HG02798 (cell line): ENCODE measurements around the gene USH1C.

Source experiments
- ATAC-seq: cut with Tn5 transposase; IDR thresholded peaks from one replicate; pipeline ENCODE4 v1.9.1; 2021; ENCODE audit warnings: mild to moderate bottlenecking; ENCODE audit not compliant: unreplicated experiment, poor library complexity

Gene USH1C

GRCh38 chr11:17510507-17511206 lies 33.6 kb downstream of the USH1C start:
- no peak for ATAC-seq

DNA sequence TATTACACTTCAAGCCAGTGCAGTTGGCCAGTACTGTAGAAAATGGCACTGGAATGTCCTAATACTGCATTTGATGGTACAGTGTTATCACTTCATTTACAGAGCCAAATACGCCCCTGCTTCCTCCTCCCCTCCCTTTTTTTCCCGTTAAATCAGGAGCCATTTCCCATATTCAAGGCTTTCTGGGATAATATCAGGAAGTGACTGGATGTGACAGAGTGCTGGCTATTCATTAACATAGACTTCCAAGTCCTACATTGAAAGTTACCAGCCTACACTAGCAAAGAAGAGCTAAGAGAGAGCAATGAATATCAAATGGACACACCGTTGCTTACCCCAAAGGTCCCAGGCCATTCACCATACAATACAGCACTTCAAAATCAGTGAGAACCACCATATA lies 35.4 kb downstream of the USH1C start:
- ATAC-seq: no peak

DNA sequence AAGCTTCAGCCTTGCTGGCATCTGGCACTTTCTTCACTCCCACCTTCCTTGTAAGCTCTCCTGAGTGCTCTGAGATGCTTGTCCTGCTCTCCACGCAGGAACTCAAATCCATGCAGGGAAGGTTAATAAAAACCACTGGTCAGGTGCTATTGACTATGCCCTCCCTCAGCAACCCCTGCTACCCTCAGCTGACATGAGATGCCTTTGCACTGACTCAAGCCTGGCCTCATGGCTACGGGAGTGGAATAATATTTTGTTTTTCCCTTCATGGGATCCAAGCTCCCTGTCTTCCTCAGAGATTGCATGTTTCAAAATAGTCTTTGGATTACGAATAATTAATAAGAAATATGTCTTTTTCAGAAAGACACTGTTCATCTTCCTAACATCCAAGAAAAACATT lies 35.9 kb downstream of the USH1C start:
- ATAC-seq: no peak

- no peak for ATAC-seq
These were observed 36.4 kb downstream of the USH1C start for GRCh38 chr11:17507773-17508172.

GRCh38 chr11:17506942-17507341 lies 37.3 kb downstream of the USH1C start:
- peak; percentile 70 for ATAC-seq

- ATAC-seq: no peak
These were observed 37.9 kb downstream of the USH1C start for GRCh38 chr11:17506314-17506713.

DNA sequence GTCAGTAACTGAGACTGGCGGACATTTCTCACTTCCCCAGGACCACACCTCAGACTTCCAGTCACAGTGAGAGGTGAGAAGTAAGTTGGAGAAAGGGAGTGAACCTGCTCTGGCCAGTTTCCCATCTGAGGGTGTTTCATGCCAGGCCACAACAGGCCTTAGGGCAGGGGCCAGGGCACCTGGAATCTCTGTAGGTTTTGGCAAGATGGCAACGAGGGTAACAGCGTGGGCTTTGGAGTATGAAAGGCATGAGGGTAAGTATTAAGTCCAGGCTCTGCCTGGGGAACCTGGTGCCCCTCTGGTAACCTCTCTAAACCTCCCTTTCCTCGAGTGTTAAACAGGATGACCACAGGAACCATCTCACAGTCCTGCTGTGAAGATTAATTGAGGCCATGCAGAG lies 39.1 kb downstream of the USH1C start:
- no peak for ATAC-seq

GRCh38 chr11:17504330-17505107 lies 39.7 kb downstream of the USH1C start:
- ATAC-seq: peak; percentile 58

GRCh38 chr11:17502630-17503029 lies 41.6 kb downstream of the USH1C start:
- no peak for ATAC-seq

- no peak for ATAC-seq
These were observed 43.5 kb downstream of the USH1C start for GRCh38 chr11:17500673-17501072.

DNA sequence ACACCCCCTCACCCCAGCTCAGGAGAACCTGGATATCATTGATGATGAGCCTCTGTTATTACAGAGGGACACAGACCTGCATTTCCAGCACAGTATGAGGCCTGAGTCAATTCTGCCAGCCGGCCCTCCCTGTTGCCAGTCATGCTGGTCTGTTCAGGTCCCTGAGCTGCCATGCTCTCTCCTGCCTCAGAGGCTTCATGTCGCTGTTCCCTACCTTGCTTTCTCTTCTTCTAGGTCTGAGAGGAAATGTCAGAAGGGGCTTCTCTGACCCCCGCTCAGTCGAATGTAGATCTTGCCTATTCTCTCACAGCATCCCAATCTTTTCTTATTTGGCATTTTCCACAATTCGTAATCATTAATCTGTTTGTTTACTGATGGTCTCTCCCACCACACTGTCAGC lies 45.7 kb downstream of the USH1C start:
- no peak for ATAC-seq

DNA sequence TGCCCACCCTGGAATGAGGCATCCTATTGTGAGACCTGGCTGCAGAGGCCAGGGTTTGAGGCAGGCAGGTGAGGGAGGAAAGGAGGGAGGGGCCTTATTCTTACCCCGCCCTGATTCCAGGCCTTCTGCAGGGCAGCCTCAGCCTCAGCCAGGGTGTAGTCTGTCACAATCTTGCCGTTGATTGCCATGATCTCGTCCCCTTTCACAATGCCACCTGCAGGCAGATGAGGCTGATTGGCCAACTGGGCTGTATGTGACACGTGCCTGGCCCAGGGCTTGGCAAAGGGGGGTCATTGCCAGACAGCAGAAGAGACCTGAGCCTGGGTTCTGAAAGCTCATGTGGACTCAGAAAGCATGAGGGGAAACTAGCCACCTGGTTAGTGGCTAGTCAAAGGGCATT lies 46.2 kb downstream of the USH1C start:
- no peak for ATAC-seq

DNA sequence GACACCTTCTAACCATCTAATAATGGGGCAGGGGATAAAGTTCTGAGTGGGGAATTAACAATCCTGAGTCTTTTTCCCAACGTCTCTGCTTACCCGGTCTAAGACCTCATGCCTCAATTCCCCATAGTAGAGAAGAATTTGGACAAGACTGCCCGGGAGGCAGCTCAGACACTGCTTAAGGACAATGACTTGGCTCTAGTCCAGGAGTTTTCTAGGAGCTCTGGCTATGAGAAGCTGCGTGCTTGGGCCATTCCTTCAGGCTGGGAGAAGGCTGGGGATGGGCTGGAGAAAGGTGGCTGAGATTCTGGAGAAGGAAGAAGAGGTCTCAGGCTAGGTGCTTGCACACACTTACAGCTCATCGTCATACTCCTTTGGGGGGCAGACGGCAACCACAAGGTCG lies 47.8 kb downstream of the USH1C start:
- ATAC-seq: no peak

- no peak for ATAC-seq
These were observed 50.2 kb downstream of the USH1C start for GRCh38 chr11:17494019-17494418.

DNA sequence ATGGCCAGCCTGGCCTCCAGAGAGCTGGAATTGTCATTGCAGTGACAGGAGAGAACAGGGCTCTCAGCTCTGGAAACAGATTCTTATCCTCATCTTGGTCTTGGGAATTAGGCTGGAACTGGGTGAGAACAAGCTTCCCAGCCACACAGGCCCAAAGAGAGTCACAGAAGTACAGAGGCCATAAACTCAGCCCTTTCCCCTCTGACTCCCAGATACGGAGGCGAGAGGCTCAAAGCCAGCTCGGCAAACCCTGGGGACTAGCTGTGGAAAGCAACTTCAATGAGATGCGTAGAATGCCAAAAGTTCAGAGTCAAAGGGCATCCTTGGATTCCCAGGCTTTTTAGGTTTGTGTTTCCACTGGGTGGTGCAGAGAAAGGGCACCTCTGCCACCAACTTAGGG lies 53.3 kb downstream of the USH1C start:
- ATAC-seq: no peak

GRCh38 chr11:17490232-17490631 lies 54.0 kb downstream of the USH1C start:
- ATAC-seq: no peak

- ATAC-seq: no peak
These were observed 54.5 kb downstream of the USH1C start for GRCh38 chr11:17489751-17490150.

DNA sequence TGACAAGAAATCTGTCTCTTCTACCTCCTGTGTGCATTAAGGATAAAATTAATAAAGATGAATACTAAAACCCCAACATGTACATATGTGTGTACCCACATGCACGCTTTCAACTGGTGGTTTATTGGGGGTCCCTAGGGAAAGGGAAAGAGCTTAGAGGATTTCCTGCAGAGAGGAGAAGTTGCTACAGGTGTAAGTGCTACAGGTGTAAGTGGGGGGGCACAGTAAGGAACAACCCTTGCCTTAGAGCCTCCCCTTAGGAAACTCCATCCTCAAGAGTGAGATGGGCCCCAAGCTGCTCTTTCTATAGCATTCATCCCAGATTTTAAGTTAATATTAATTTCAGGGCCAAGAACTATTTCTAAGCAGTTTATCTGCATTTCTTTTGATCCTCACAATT lies 55.7 kb downstream of the USH1C start:
- no peak for ATAC-seq

GRCh38 chr11:17486646-17487045 lies 57.6 kb downstream of the USH1C start:
- ATAC-seq: no peak

DNA sequence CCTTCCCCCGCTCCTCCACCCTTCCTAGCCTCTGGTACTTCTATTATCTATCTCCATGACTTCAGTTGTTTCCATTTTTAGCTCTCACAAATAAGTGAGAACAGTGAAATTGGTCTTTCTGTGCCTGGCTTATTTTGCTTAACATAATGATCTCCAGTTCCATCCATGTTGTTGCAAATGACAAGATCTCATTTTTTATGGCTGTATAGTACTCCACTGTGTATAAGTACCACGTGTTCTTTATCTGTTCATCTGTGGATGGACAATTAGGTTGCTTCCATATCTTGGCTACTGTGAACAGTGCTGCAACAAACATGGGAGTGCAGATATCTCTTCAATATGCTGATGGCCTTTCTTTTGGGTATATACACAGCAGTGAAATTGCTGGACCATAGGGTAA lies 60.7 kb downstream of the USH1C start:
- no peak for ATAC-seq

- no peak for ATAC-seq
These were observed 62.3 kb downstream of the USH1C start for GRCh38 chr11:17481905-17482304.
